Muscle layer of colon (tissue), 2 donors: ENCODE data around the gene ITGA2B.

Experiments used
- H3K27ac ChIP-seq: one replicate; pipeline ENCODE4 v1.7.0; 2013; ENCODE audit warnings: low read depth, mild to moderate bottlenecking, low read length, moderate library complexity
- H3K27me3 ChIP-seq, 2 donors: one replicate each; pipeline ENCODE4 v1.7.0; 2013; ENCODE audit warnings: low read length in 2 of 2, mild to moderate bottlenecking in 2 of 2; ENCODE audit not compliant: insufficient read depth in 2 of 2, control insufficient read depth in 1 of 2
- H3K36me3 ChIP-seq: one replicate; pipeline ENCODE4 v1.7.0; 2013; ENCODE audit warnings: mild to moderate bottlenecking, low read length; ENCODE audit not compliant: insufficient read depth
- H3K4me1 ChIP-seq: one replicate; pipeline ENCODE4 v1.7.0; 2013; ENCODE audit warnings: mild to moderate bottlenecking, low read length; ENCODE audit not compliant: insufficient read depth
- H3K4me3 ChIP-seq, 2 donors: one replicate each; pipeline ENCODE4 v1.7.0; 2013; ENCODE audit warnings: low read length in 2 of 2, low read depth in 1 of 2, mild to moderate bottlenecking in 1 of 2, moderate library complexity in 1 of 2
- H3K9ac ChIP-seq: one replicate; pipeline ENCODE4 v1.7.0; 2013; ENCODE audit warnings: low read length
- H3K9me3 ChIP-seq: one replicate; pipeline ENCODE4 v1.7.0; 2013; ENCODE audit warnings: mild to moderate bottlenecking, low read length
- donor health status: abdominal sarcoma.
- donor health status: Adenocarcinoma of cecum.

Gene ITGA2B

DNA sequence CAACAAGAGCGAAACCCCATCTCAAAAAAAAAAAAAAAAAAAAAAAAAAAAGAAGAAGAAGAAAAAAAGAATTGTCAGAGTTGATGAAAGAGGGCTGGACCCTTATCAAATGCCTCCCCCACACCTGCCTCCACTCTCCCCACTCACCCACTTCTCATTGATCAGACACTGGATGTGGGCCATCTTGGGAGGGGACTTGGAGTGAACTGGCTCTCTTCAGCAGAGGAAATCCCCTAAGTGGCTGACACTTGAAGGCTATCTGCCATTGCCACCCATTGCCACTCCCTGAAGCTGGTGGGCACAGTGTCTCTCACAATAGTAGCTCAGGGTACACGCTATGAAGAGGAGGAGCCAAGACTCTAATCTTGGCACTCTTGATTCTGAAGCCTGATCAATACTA, 1.6 kb downstream of the ITGA2B start:
- Histone ChIP-seq H3K27ac (no peak overlapping the region), H3K27me3 (peaks cover 0 to 7% of the 10 kb centered on the region in 2 donors), H3K4me1 (peaks cover 12% of the 10 kb centered on the region), H3K9ac (no peak overlapping the region), H3K9me3 (no peaks in the 10 kb centered on the region), H3K4me3 (no peak overlapping the region), H3K36me3 (no peaks in the 10 kb centered on the region)

DNA sequence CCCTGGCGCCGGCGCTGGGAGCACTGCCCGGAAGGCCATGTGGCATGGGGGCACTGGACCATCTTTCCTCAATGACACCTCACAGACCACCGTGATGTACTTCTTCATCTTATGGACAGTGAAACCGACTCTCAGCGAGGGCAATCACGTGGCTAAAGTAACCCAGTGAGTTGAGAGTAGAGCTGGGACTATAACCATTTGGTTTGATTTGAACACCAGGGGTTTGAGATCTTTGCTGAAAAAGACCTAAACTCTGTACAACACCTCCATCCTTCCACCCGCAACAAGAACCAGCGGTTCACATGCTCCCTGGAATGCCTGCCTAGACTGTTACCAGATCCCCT, 3.3 kb downstream of the ITGA2B start:
- Histone ChIP-seq H3K27me3 (peaks cover 0 to 7% of the 10 kb centered on the region in 2 donors), H3K9me3 (no peaks in the 10 kb centered on the region), H3K9ac (no peak overlapping the region), H3K4me3 (peak overlapping the region in 1 of 2 donors; percentile 56), H3K36me3 (no peaks in the 10 kb centered on the region), H3K27ac (no peak overlapping the region), H3K4me1 (peaks cover 12% of the 10 kb centered on the region)

DNA sequence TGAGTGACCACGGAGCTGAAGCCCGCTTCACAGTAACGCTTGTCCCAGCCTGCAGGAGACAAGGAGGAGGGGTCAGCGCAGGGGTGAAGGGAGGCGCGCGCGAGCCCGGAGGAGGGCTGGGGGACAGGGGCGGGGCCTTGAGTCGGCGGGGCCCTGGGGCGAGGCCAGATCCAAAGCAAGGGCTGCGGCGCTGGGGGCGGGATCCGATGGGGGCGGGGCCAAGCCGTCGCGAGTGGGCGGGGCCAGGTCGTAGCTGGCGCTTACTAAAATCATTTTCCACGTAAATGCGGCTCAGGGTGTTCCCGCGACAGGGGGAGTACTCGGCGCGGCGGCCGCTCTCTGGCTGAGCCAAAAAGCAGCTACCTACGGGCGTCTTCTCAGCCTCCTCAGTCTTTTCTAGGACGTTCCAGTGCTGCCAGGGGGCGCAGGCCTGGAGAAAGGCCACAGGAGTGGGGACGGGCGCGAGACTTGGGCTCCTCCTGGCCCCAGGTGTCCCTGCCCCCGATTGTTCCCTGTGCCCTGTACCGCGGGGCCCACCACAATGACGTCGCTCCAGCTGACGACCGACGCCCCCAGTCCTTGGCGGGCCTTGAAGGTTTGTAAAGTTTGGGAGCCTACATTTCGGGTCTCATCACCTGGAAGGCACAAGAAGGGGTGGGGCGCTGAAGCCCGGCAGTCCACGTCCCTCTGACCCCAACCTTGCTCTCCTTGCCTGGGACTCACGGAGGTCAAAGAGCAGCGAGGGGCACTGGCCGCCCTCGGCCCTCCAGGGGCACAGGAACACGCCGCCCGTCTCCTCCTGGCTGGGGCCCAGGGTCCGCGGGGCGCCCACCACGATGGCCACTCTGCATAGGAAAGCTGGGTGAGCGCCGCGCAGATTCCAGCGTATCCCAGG, 3.9 kb downstream of the ITGA2B start:
- H3K4me3 ChIP-seq: peak overlapping the region; percentile 25 to 56
- no peak overlapping the region for H3K9ac ChIP-seq
- peaks cover 0 to 7% of the 10 kb centered on the region in 2 donors for H3K27me3 ChIP-seq
- H3K27ac ChIP-seq: no peak overlapping the region
- H3K4me1 ChIP-seq: peaks cover 12% of the 10 kb centered on the region
- no peaks in the 10 kb centered on the region for H3K36me3 ChIP-seq
- H3K9me3 ChIP-seq: no peaks in the 10 kb centered on the region

DNA sequence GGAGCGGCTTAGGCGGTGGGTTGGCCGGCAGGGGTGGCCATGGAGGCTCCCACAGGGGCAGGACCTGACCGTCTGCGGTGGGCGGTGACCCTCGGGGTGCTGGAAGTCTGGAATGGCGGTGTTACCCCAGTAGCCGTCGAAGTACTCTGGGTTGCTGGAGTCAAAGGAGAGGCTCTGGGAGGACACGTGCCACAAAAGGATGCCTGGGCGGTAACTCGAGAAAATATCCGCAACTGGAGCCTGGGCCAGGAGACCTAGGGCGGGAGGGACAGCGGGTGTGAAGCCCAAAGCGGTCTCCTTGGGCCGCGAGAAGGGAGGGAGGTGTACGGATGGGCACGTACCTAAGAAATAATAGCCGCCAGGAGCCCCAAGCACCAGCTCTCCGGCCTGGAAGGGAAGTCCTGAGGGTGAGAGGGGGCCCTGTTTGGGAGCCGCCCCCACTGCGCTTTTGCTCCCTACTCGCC, 4.6 kb downstream of the ITGA2B start:
- no peak overlapping the region for H3K9ac ChIP-seq
- H3K27ac ChIP-seq: no peak overlapping the region
- H3K27me3 ChIP-seq: peaks cover 0 to 7% of the 10 kb centered on the region in 2 donors
- H3K9me3 ChIP-seq: no peaks in the 10 kb centered on the region
- H3K36me3 ChIP-seq: no peaks in the 10 kb centered on the region
- H3K4me3 ChIP-seq: peak overlapping the region; percentile 25 to 56
- H3K4me1 ChIP-seq: peaks cover 12% of the 10 kb centered on the region

DNA sequence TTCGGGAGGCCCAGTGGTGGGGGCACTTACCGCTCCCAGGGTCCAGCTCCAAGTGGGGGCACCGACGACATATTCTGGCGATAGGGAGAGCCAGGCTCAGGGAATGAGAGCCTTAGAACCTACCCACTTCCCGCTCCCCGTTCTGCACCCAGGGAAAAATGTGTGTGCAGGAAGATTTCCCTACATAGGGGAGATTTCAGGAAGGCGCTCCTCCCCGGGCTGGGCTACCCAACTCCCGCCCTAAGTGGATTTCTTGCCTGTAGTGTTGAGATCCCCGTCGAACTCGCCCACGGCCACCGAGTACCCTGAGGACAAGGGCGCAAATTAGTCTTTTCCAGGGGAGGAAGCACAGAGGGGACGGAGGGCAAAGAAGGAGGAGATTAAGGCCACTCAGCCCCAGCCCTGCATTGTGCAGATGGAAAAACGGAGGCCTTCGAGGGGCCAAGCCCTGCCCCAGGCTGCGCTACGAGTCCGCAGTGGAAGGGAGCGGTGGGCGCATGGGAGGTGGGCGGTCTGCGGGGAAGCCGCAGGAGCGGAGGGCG, 5.1 kb downstream of the ITGA2B start:
- H3K4me3 ChIP-seq: peak overlapping the region; percentile 25 to 56
- peaks cover 0 to 7% of the 10 kb centered on the region in 2 donors for H3K27me3 ChIP-seq
- no peaks in the 10 kb centered on the region for H3K9me3 ChIP-seq
- no peak overlapping the region for H3K9ac ChIP-seq
- H3K4me1 ChIP-seq: peaks cover 12% of the 10 kb centered on the region
- H3K27ac ChIP-seq: no peak overlapping the region
- no peaks in the 10 kb centered on the region for H3K36me3 ChIP-seq

DNA sequence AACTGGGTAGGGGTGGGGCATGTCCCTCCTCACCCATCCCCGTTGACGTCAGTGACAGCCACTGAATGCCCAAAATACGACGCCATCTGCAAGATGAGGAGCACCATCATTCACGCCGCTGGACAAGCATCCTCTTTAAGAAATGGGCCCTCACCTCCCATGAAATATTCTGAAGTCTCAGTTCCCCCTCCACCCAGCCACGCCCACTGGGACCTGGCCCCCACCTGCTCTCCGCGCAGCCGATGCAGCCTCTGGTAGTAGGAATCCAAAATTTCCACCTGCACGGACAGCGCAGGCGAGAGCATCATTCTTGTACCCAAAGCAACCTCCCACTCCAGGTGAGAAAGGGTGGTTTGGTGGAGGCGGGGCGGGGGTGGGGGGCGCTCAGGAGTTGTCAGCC, 5.6 kb downstream of the ITGA2B start:
- H3K9me3 ChIP-seq: no peaks in the 10 kb centered on the region
- H3K4me1 ChIP-seq: peaks cover 12% of the 10 kb centered on the region
- peaks cover 0 to 7% of the 10 kb centered on the region in 2 donors for H3K27me3 ChIP-seq
- H3K36me3 ChIP-seq: no peaks in the 10 kb centered on the region
- no peak overlapping the region for H3K27ac ChIP-seq
- no peak overlapping the region for H3K4me3 ChIP-seq
- no peak overlapping the region for H3K9ac ChIP-seq

DNA sequence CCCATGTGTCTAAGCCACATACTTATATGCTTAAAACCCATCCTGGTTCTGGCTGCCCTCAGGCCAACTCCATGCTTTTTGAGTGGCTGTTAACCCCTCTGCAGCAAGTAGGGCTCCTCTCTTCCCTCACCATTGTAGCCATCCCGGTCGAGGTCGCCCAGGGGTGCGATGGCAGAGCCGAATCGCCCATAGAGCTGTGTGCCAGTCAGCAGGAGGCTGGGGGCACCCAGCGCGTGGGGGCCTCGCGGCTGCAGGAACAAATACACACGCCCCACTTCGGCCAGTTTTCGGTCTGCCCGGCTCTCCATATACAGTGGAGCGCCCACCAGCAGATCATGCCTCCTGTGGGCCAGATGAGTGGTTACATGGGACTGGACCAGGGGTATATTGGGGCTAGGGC, 6.1 kb downstream of the ITGA2B start:
- Histone ChIP-seq H3K27me3 (peaks cover 0 to 7% of the 10 kb centered on the region in 2 donors), H3K4me1 (peaks cover 12% of the 10 kb centered on the region), H3K4me3 (no peak overlapping the region), H3K36me3 (no peaks in the 10 kb centered on the region), H3K9ac (no peak overlapping the region), H3K9me3 (no peaks in the 10 kb centered on the region), H3K27ac (no peak overlapping the region)

DNA sequence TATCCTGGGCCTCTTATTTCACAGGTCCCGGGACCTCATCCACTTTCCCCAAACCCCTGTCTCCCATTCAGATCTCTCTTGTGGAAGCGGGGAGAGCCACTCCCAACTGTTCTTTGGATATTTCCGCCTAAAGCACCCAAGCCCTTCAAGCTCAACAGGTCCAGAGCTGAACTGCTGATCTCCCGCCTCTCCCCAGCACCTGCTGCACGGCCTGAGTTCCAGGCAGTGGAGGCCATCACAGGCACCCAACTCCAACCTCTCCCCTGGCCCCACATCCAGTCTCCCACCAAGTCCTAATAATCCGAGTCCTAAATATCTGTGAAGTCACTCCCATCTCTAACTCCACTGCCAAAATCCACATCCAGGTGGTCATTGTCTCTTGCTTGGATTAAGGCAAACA, 6.5 kb downstream of the ITGA2B start:
- Histone ChIP-seq H3K27me3 (peaks cover 0 to 7% of the 10 kb centered on the region in 2 donors), H3K36me3 (no peaks in the 10 kb centered on the region)

DNA sequence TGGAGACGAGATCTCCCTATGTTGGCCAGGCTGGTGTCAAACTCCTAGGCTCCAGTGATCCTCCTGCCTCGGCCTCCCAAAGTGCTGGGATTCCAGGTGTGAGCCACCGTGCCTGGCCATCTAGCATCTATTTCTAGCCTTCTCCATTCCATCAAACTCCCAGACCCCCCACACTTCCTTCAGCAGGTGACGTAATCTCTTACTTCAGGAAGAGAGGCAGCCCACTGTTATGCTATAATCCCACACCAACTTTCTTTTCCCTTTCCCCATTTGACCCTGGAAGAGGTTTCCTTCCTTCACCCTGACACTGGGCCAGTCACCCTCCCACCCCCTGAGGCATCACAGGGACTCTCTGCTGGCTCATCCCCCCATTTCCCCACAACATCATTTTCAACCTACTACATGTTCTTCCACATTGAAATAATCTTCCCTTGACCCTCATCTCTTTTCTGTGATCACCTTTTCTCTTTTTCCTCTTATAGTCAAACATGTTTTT, 7.6 kb downstream of the ITGA2B start:
- Histone ChIP-seq H3K27me3 (peaks cover 0 to 7% of the 10 kb centered on the region in 2 donors), H3K9ac (no peak overlapping the region), H3K4me1 (peaks cover 12% of the 10 kb centered on the region), H3K4me3 (no peak overlapping the region), H3K36me3 (no peaks in the 10 kb centered on the region), H3K9me3 (no peaks in the 10 kb centered on the region), H3K27ac (no peak overlapping the region)

More for the DNA sequence above, 6.5 kb downstream of the ITGA2B start:
- H3K9me3 ChIP-seq: no peaks in the 10 kb centered on the region
- H3K27ac ChIP-seq: no peak overlapping the region
- H3K4me3 ChIP-seq: no peak overlapping the region
- H3K4me1 ChIP-seq: peaks cover 12% of the 10 kb centered on the region
- H3K9ac ChIP-seq: no peak overlapping the region

DNA sequence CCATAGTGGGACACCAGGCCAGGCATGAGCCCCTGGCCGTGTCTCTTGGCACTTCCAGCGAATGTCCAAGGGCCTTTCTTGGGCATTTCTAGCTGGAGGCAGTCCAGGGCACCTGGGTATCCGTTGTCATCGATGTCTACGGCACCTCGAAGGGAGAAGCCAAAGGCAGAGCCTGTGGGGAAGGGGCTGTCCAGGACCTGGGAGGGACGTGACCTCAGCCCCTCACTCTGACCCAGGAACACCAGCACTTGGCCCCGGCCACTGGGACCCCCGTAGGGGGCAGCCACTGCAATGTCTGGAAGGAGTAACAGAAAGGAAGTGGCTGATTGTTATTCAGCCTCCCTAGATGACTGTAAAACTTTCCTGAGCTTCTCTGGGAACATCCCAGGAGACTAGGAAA, 8.7 kb downstream of the ITGA2B start:
- H3K9ac ChIP-seq: no peak overlapping the region
- no peak overlapping the region for H3K4me3 ChIP-seq
- H3K27me3 ChIP-seq: peaks cover 0 to 7% of the 10 kb centered on the region in 2 donors
- H3K27ac ChIP-seq: no peak overlapping the region
- no peaks in the 10 kb centered on the region for H3K9me3 ChIP-seq
- H3K4me1 ChIP-seq: peaks cover 11% of the 10 kb centered on the region
- no peaks in the 10 kb centered on the region for H3K36me3 ChIP-seq

DNA sequence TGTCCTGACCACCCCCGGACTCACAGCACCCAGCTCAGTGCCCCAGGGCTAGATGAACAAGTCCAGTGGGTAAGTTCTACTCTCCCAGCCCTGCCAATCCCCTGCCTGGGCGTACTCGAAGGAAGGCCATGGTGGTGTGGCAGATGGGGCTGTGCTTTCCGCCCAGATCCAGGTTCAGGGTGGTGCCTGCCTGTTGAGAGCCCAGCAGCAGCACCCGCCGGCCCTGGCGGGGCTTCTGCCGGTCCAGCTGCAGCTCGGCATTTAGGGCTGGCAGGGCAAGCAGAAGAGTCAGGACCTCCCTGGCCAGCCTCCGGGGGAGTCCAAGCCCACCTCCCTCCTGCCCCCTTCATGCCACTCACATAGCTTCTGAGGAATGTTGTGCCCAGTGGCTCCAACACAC, 9.6 kb downstream of the ITGA2B start:
- Histone ChIP-seq H3K4me1 (peaks cover 10% of the 10 kb centered on the region), H3K9me3 (no peaks in the 10 kb centered on the region), H3K9ac (no peak overlapping the region), H3K27me3 (peaks cover 0 to 7% of the 10 kb centered on the region in 2 donors), H3K4me3 (no peak overlapping the region), H3K27ac (no peak overlapping the region), H3K36me3 (no peaks in the 10 kb centered on the region)
